Activated CD4-positive, alpha-beta memory T cell treated with anti-CD3 and anti-CD28 coated beads for 36 hours (primary cell): ENCODE measurements around the gene SELENOF. TPM values are rescaled to one million over a fixed set of nuclear protein-coding genes. Genes with fewer than 3 reads are reported as not detected.
"Not testable (repeated sequence)": the region's sequence is repeated elsewhere in the genome, so short reads cannot be mapped to it uniquely, and the experiment has no call there.

Experiments used
- CTCF ChIA-PET: fragments of 350-600 bp; sonication (Branson Sonifier 250); formaldehyde crosslinking; loops from one replicate; lab custom pipeline; 2021; ENCODE audit warnings: antibody characterized with exemption, inconsistent platforms; lab: Charles Lee
- POLR2A ChIA-PET: fragments of 350-600 bp; sonication (Branson Sonifier 250); formaldehyde crosslinking; loops from one replicate; lab custom pipeline; 2021; ENCODE audit warnings: antibody characterized with exemption; lab: Charles Lee
- DNase-seq: peaks from one replicate; pipeline ENCODE4 v3.0.0-alpha.2; 2020
- H3K27ac Mint-ChIP-seq: one replicate; pipeline ENCODE4 v1.8.0; 2021; ENCODE audit warnings: mixed read lengths
- H3K27me3 Mint-ChIP-seq: one replicate; pipeline ENCODE4 v1.8.0; 2021; ENCODE audit warnings: mixed read lengths
- H3K36me3 Mint-ChIP-seq: one replicate; pipeline ENCODE4 v1.8.0; 2021; ENCODE audit warnings: mixed read lengths
- H3K4me1 Mint-ChIP-seq: one replicate; pipeline ENCODE4 v1.8.0; 2021; ENCODE audit warnings: low read depth, mixed read lengths
- H3K4me3 Mint-ChIP-seq: one replicate; pipeline ENCODE4 v1.8.0; 2021; ENCODE audit warnings: mild to moderate bottlenecking, mixed read lengths
- H3K9me3 Mint-ChIP-seq: one replicate; pipeline ENCODE4 v1.8.0; 2021; ENCODE audit warnings: mixed read lengths
- intact Hi-C: fragments of 100-400 bp; cut with micrococcal nuclease; formaldehyde crosslinking; loops from one replicate; pipeline ENCODE4 v1.15.1; 2023
- total RNA-seq, 2 experiments: library from RNA; stranded (reverse); gene quantifications; one replicate each; pipeline ENCODE4 v1.2.3, GENCODE V29; 2021

The SELENOF gene
- total RNA-seq, 2 experiments from 2014 or later: 127 to 139 TPM

DNA sequence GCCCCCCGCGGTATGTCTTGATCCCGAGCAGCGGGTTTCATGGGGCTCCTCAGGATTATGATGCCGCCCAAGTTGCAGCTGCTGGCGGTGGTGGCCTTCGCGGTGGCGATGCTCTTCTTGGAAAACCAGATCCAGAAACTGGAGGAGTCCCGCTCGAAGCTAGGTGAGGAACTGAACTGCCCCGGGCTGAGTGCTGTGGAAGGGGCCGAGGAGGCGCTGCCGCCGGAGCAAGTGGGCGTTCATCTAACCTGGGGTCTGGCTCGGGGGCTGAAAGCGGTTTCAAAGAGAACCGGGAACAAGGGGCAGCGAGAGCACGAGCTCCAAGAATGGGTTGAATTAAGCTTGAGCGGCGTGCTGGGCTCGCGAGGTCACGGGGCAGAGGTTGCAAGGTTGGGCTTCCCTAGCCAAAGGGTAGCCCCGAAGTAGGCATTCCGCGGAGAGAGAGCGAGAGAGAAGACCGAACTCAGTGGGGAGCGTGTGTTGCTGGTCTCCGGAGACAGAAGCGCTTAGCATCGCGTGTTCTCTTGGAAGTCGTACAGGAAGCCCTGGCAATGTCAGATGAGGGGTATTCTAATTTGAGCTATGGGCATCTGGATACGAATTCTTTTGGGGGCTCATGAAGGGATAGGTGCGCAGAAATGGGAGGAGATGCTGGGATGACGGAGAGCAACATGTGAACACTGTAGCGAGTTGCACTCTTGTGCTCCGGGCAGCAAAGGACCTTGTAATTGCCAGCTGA, 1.2 kb upstream of the SELENOF start:
- no peak overlapping the region for H3K4me3 Mint-ChIP-seq
- peaks cover 9% of the 10 kb centered on the region for H3K36me3 Mint-ChIP-seq
- ChIA-PET CTCF (interaction anchor here (0.5 to 6.2 kb wide), 4 partner anchors 41 to 210 kb away, joined by 4 to 37 read pairs (median 16); partner anchors contain the start of gene SH3GLB1), POLR2A (interaction anchor here (0.8 to 2.3 kb wide), 6 partner anchors 17 to 210 kb away, joined by 3 to 20 read pairs (median 4); partner anchors contain the start of gene SH3GLB1)
- H3K27ac Mint-ChIP-seq: no peak overlapping the region
- H3K27me3 Mint-ChIP-seq: no peaks in the 10 kb centered on the region
- peak; percentile 61 for DNase-seq
- H3K9me3 Mint-ChIP-seq: no peaks in the 10 kb centered on the region
- intact Hi-C loops: loop anchor here (1.0 to 5.0 kb wide), 12 partner anchors 48 to 1976 kb away; partner anchors contain the start of genes BCL10, GTF2B, LMO4 and PKN2
- H3K4me1 Mint-ChIP-seq: peaks cover 29% of the 10 kb centered on the region

DNA sequence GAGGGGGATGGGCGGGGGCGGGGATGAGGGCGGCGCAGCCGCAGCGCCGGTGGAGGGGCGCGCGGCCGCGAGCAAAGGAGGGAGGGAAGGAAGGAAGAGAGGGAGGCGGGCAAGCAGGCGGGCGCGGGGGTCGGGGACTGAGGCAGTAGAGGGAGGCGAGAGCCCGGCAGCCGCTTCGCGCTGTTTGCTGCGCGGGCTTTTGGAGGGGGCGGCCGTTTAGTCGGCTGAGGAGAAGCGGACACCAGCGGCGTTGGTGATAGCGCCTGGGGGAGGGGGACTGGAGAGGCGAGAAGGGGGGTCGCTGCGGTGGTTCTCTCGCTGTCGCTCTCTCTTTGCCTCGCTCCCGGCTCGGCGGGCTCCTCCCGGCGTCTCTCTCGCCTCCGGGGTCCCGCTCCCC, 673 bp upstream of the SELENOF start, which contains the start of gene HS2ST1:
Gene HS2ST1, plus strand, starts transcription at position 35 of the 397 bp plus-strand sequence.
- Mint-ChIP-seq H3K27ac (no peak within 1 kb of the TSS), H3K4me3 (no peak within 1 kb of the TSS), H3K36me3 (peaks cover 14% of the 10 kb centered on the region), H3K4me1 (peaks cover 35% of the 10 kb centered on the region), H3K27me3 (no peaks in the 10 kb centered on the region), H3K9me3 (no peaks in the 10 kb centered on the region)
- ChIA-PET CTCF (interaction anchor here (0.5 to 6.2 kb wide), 4 partner anchors 42 to 210 kb away, joined by 4 to 37 read pairs (median 16); partner anchors contain the start of gene SH3GLB1), POLR2A (interaction anchor here (0.6 to 2.3 kb wide), 6 partner anchors 11 to 519 kb away, joined by 3 to 20 read pairs (median 4); partner anchors contain the start of genes ODF2L and SH3GLB1)
- no peak for DNase-seq
- intact Hi-C loops: loop anchor here (1.0 to 5.0 kb wide), 11 partner anchors 47 to 1976 kb away; partner anchors contain the start of genes BCL10, GTF2B, LMO4 and PKN2

DNA sequence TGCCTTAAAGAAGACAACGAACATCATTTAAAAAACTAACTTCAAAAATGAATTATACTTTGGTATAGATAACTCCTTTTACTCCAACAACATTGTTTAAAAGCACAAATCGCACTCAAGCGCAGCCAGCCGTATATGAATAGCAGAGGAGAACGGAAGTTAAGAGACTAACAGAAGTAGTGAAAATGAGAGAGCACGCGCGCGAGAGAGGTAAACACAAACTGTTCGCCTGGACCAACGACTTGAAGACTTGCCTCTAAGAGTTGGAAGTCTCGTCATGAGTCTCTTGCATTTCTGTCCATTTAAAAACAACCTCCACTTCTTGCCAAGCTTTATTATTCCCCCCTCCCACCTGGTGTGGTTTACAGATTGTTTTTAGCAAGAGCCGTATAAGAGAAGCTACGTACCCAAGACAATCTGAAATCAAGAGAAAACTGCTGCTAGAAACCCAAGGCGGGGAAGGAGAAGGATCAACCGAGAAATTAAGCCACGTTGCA, 479 bp downstream of the SELENOF start:
- Mint-ChIP-seq H3K4me3 (no peak overlapping the region), H3K4me1 (peaks cover 46% of the 10 kb centered on the region)

DNA sequence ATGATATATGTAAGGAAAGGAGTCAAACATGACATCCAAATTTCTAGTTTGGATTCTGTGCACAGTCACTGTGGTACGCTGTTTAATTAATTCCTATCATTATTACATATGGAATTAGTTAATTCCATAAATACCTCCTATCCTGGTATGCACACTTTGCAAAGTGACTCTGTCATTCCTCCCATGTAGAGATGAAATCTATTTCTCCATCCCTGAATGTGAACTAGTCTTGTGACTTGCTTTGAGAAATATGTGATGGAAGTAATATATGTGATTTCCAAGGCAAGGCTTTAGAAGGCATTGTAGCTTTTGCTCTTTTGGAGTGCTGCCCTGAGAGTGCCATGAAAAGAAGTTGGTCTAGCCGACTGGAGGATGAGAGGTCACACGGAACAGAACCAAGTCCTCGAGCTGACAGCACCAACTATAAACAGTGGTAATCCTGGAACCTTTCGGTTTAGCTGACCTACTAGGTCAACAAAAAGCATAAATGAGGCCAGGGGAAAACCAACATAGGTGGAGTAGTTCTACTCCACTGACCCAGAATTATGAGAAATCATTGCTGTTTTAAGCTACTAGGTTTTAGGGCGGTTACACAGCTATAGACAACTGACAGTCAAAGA, 1.5 kb downstream of the SELENOF start:
- no peaks in the 10 kb centered on the region for H3K9me3 Mint-ChIP-seq
- H3K4me3 Mint-ChIP-seq: no peak overlapping the region
- no peak for DNase-seq
- H3K27me3 Mint-ChIP-seq: no peaks in the 10 kb centered on the region
- H3K4me1 Mint-ChIP-seq: peaks cover 49% of the 10 kb centered on the region
- intact Hi-C loops: loop anchor here (5.0 kb wide), 3 partner anchors 45 to 1635 kb away; partner anchors contain the start of gene BCL10
- CTCF ChIA-PET: interaction anchor here (1.5 to 6.2 kb wide), 2 partner anchors 133 to 172 kb away, joined by 3 to 37 read pairs; no protein-coding TSS in a partner anchor
- POLR2A ChIA-PET: no interaction called here
- H3K27ac Mint-ChIP-seq: peak overlapping the region; percentile 36
- peaks cover 26% of the 10 kb centered on the region for H3K36me3 Mint-ChIP-seq

More for the DNA sequence above, 479 bp downstream of the SELENOF start:
- CTCF ChIA-PET: interaction anchor here (1.3 to 6.2 kb wide), 4 partner anchors 80 to 209 kb away, joined by 3 to 37 read pairs (median 16); partner anchors contain the start of gene SH3GLB1
- H3K27me3 Mint-ChIP-seq: no peaks in the 10 kb centered on the region
- H3K9me3 Mint-ChIP-seq: no peaks in the 10 kb centered on the region
- peak; percentile 59 for DNase-seq
- no peak overlapping the region for H3K27ac Mint-ChIP-seq
- POLR2A ChIA-PET: interaction anchor here (0.8 to 2.3 kb wide), 4 partner anchors 10 to 517 kb away, joined by 3 to 20 read pairs (median 4); partner anchors contain the start of genes ODF2L and SH3GLB1
- H3K36me3 Mint-ChIP-seq: peaks cover 21% of the 10 kb centered on the region
- intact Hi-C loops: loop anchor here (1.0 to 5.0 kb wide), 4 partner anchors 46 to 1636 kb away; partner anchors contain the start of genes BCL10 and ODF2L

DNA sequence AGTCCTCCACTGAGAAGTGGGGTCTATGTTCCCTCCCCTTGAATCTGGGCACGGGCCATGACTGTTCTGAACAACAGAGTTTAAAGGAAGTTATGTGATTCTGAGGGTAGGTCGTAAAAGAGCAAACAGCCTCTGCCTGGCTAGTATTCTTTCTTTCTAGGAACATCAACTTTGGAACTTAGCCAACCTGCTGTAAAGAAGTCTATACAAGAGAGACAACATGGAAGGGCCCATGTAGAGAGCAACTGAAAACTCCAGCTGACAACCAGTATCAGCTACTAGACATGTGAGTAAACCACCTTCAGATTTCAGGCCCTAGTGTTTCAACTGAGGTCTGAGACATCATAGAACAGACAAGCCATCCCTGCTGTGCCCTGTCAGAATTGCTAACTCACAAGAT, 7.5 kb downstream of the SELENOF start:
- Mint-ChIP-seq H3K9me3 (no peaks in the 10 kb centered on the region), H3K4me1 (peaks cover 45% of the 10 kb centered on the region), H3K36me3 (peaks cover 34% of the 10 kb centered on the region), H3K4me3 (no peak overlapping the region), H3K27me3 (no peaks in the 10 kb centered on the region), H3K27ac (no peak overlapping the region)
- ChIA-PET POLR2A (no interaction called here), CTCF (no interaction called here)
- no peak for DNase-seq
- intact Hi-C loops: no loop called here

DNA sequence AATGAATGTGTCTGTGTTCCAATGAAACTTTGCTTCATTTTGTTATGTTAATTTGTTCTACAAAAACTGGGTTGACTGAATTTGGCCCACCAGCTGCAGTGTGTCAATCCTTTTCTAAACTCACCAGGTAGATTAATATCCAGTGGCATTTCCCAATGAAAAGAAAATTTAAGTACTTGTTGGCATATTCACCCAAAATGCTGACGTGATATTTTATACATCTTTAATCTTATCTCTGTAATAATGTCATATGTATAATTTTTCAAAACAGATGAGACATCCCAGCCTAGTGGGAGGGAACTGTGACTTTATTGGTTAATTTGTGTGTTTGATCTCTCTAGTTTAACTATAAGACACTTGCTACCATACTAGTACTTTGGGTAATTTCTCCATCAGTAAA, 8.1 kb downstream of the SELENOF start:
- no peaks in the 10 kb centered on the region for H3K27me3 Mint-ChIP-seq
- POLR2A ChIA-PET: no interaction called here
- peaks cover 40% of the 10 kb centered on the region for H3K4me1 Mint-ChIP-seq
- no peak for DNase-seq
- H3K36me3 Mint-ChIP-seq: peaks cover 35% of the 10 kb centered on the region
- H3K9me3 Mint-ChIP-seq: no peaks in the 10 kb centered on the region
- CTCF ChIA-PET: no interaction called here
- H3K4me3 Mint-ChIP-seq: no peak overlapping the region
- no peak overlapping the region for H3K27ac Mint-ChIP-seq
- intact Hi-C loops: no loop called here

DNA sequence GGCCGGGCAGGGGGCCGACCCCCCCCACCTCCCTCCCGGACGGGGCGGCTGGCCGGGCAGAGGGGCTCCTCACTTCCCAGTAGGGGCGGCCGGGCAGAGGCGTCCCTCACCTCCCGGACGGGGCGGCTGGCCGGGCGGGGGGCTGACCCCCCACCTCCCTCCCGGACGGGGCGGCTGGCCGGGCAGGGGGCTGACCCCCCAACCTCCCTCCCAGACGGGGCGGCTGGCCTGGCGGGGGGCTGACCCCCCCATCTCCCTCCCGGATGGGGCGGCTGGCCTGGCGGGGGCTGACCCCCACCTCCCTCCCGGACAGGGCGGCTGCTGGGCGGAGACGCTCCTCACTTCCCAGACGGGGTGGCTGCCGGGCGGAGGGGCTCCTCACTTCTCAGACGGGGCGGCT, 14.5 kb downstream of the SELENOF start:
- DNase-seq, intact Hi-C loops, H3K27me3 Mint-ChIP-seq, CTCF ChIA-PET, H3K9me3 Mint-ChIP-seq, H3K27ac Mint-ChIP-seq, H3K4me3 Mint-ChIP-seq, POLR2A ChIA-PET: not testable (repeated sequence)
- peaks cover 26% of the 10 kb centered on the region for H3K36me3 Mint-ChIP-seq
- H3K4me1 Mint-ChIP-seq: peaks cover 17% of the 10 kb centered on the region

DNA sequence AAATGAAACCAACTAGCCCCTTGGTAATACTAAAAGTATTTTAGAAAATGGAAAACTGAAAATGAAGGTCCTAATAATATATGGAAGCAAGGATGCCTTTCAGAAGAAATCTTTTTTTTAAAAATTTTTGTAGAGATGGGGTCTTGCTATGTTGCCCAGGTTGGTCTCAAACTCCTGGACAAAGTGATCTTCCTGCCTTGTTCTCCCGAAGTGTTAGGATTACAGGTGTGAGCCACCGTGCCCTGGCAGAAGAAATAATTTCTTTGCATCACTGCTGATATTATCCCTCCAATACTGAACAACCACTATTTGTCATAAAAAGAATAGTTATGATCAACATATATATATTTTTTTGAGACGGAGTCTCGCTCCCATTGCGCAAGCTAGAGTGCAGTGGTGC, 25.6 kb downstream of the SELENOF start:
- H3K9me3 Mint-ChIP-seq: no peaks in the 10 kb centered on the region
- POLR2A ChIA-PET: no interaction called here
- H3K4me3 Mint-ChIP-seq: no peak overlapping the region
- H3K27ac Mint-ChIP-seq: no peak overlapping the region
- peaks cover 18% of the 10 kb centered on the region for H3K4me1 Mint-ChIP-seq
- peaks cover 2% of the 10 kb centered on the region for H3K36me3 Mint-ChIP-seq
- DNase-seq: no peak
- H3K27me3 Mint-ChIP-seq: no peaks in the 10 kb centered on the region
- intact Hi-C loops: no loop called here
- CTCF ChIA-PET: no interaction called here

DNA sequence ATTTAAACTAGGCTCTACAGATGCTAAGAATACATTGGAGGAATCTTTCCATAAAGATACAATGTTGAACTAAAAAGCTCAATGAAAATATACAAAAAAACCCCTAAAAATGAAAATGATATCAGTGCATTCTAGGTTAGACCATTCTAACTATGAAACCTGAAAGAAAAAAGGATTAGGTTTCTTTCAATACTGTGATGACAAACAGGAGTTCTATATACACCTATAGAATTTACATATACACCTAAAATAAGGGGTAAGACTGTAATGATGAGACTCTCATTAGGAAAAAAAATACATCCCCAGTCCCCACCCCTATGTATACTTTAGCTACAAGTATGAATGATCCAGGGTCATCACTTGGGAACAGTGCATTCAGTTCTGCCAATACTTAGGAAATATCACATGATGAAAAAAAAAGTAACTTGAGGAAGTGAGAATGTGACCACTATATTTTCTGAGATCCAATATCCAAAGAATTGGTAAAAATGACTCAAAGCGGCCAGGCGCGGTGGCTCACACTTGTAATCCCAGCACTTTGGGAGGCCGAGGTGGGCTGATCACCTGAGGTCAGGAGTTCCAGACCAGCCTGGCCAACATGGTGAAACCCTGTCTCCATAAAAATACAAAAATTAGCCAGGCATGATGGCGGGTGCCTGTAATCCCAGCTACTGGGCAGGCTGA, 26.3 kb downstream of the SELENOF start:
- H3K4me3 Mint-ChIP-seq: no peak overlapping the region
- ChIA-PET CTCF (interaction anchor here (0.6 kb wide), 1 partner anchor 1621 kb away, joined by 3 read pairs; no protein-coding TSS in a partner anchor), POLR2A (no interaction called here)
- DNase-seq: no peak
- intact Hi-C loops: no loop called here
- no peaks in the 10 kb centered on the region for H3K9me3 Mint-ChIP-seq
- H3K27ac Mint-ChIP-seq: no peak overlapping the region
- H3K4me1 Mint-ChIP-seq: peaks cover 18% of the 10 kb centered on the region
- no peaks in the 10 kb centered on the region for H3K27me3 Mint-ChIP-seq
- H3K36me3 Mint-ChIP-seq: peaks cover 2% of the 10 kb centered on the region

DNA sequence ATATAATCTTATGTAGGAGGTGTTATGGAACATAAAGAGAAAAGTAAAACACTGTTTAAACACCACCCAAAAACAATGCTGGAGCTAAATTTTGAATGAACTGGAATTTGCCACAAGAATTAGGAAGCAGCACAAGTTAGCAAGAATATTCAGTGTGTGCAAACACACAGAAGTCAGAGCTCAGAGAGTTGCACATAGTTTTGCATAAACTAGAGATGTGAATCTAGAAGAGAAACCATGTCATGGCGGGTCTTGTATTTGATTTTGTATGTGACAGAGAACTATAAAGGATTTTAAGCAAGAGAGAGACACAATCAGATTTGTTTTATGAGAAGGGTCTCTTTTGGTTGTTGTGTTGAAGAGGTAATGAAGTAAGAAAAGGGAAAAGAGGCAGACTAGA, 38.2 kb downstream of the SELENOF start:
- CTCF ChIA-PET: no interaction called here

DNA sequence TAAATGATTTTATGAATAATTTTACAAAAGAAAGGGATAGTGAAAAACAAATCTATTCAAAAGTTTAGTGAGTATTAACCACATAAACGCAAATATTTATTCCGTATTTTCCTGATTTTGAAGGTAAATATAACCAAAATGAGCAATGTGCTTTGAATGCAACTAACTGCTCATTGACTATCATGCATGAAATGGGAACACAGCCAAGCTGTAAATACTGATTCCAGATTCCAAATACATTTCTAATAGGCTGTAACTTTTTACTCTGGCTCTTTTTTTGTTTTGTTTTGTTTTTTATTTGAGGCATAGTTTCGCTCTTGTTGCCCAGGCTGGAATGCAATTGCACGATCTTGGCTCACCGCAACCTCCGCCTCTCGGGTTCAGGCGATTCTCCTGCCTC, 41.8 kb downstream of the SELENOF start:
- POLR2A ChIA-PET: no interaction called here
- CTCF ChIA-PET: no interaction called here
- intact Hi-C loops: no loop called here
- peaks cover 9% of the 10 kb centered on the region for H3K36me3 Mint-ChIP-seq
- no peak overlapping the region for H3K4me3 Mint-ChIP-seq
- no peak overlapping the region for H3K27ac Mint-ChIP-seq
- no peaks in the 10 kb centered on the region for H3K9me3 Mint-ChIP-seq
- DNase-seq: no peak
- H3K4me1 Mint-ChIP-seq: peaks cover 10% of the 10 kb centered on the region
- no peaks in the 10 kb centered on the region for H3K27me3 Mint-ChIP-seq

More for the DNA sequence above, 38.2 kb downstream of the SELENOF start:
- Mint-ChIP-seq H3K27me3 (no peaks in the 10 kb centered on the region), H3K9me3 (no peaks in the 10 kb centered on the region), H3K27ac (no peak overlapping the region), H3K36me3 (peaks cover 9% of the 10 kb centered on the region), H3K4me3 (no peak overlapping the region), H3K4me1 (no peaks in the 10 kb centered on the region)
- DNase-seq: no peak
- POLR2A ChIA-PET: no interaction called here
- intact Hi-C loops: no loop called here
